HG03159 (cell line): ENCODE results near the gene MDH2.
A peak's percentile ranks its signal among the peaks of the same experiment; 100 is the strongest.
"Not testable (repeated sequence)": the region's sequence is repeated elsewhere in the genome, so short reads cannot be mapped to it uniquely, and the experiment has no call there.

ENCODE experiments used
- ATAC-seq: cut with Tn5 transposase; IDR thresholded peaks from one replicate; pipeline ENCODE4 v1.9.1; 2021; ENCODE audit warnings: mild to moderate bottlenecking, moderate library complexity; ENCODE audit not compliant: unreplicated experiment

Gene MDH2

GRCh38 chr7:76047811-76048667 lies at the start of gene MDH2, which contains the start of gene STYXL1:
Gene MDH2 (plus strand): TSS chr7:76048106. CDS start chr7:76048161, 55 bp downstream.
Gene STYXL1 (minus strand): TSS chr7:76048000. CDS start chr7:76030523, 17,477 bp downstream.
- peak; percentile 93 for ATAC-seq

GRCh38 chr7:76000566-76000965 lies 47.3 kb upstream of the MDH2 start:
- no peak for ATAC-seq

DNA sequence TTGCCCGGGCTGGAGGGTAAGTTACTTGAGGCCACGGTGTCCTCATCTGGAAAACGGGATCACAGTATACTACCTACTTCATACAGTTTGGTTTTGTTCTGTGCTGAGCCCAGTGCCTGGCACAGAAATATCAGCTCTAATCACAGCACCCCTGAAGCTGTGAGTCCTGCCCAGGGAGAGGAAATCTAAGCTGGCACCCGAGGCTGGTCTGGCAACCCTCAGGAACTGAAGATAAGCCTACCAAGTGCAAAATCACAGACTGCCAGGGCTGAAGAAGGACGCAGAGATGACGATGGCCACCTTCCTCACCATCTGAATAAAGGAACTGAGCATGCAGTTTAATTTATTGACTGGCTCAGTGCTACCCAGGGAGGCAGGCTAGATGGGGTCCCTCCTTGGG lies 45.8 kb upstream of the MDH2 start:
- ATAC-seq, result no peak

GRCh38 chr7:76002822-76003221 lies 45.1 kb upstream of the MDH2 start:
- ATAC-seq, result no peak

GRCh38 chr7:76003351-76003750 lies 44.6 kb upstream of the MDH2 start:
- no peak for ATAC-seq

DNA sequence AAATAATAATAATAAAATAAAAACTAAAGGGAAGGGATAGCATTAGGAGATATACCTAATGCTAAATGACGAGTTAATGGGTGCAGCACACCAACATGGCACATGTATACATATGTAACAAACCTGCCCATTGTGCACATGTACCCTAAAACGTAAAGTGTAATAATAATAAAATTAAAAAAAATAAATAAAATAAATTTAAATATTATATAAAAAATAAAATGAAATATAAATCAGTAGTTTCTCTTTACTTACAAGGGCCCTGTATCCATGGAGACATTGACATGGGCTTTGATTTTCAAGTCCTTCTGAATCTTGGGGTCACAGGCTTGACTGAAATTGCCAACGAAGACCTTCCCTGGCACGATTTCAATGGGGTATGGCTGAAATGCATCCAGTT lies 42.9 kb upstream of the MDH2 start:
- ATAC-seq, result not testable (repeated sequence)

DNA sequence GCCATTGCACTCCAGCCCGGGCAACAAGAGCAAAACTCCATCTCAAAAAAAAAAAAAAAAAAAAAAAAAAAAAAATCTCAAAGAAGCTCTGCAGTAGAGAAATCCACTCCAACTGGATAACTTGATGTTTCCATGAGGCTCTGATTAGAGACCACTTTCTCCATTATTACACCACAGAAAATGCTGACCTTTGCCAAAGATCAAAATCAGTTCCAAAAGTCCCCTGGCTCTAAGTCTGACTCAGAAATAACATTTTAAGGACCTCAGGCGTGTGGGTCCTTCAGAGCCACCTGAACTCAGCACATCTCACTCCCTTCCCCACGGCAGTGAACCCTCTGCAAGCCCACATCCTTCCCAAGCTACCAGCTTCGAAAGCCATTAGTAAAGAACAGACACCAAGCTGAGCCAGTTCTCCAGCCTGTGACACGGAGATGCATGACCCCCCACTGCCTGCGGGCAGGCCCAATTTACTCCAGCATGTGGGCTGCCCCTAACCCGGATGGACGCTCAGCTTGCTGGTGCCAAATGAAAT lies 39.7 kb upstream of the MDH2 start:
- ATAC-seq, result no peak

GRCh38 chr7:76009672-76010600 lies 38.0 kb upstream of the MDH2 start:
- ATAC-seq, result no peak

DNA sequence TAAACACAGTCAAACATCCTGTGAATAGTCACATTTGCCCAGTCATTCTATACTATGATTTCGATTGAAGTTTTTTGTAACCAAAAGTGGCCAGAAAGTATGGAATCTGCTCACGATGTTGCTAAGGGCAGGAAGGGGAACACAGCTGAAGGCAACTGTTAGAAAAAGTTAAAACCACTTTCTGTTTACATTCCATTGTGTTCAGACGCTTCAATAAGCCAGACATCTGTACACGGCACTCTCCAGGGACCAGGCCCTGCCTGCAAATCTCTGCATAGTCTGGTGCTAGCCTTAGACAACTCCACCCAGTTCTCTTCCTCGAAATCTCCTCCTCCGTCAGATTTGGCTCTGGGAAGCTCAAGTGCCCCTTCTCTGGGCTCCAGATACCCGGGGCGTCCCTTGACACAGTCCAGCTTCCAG lies 36.5 kb upstream of the MDH2 start:
- ATAC-seq, result no peak

DNA sequence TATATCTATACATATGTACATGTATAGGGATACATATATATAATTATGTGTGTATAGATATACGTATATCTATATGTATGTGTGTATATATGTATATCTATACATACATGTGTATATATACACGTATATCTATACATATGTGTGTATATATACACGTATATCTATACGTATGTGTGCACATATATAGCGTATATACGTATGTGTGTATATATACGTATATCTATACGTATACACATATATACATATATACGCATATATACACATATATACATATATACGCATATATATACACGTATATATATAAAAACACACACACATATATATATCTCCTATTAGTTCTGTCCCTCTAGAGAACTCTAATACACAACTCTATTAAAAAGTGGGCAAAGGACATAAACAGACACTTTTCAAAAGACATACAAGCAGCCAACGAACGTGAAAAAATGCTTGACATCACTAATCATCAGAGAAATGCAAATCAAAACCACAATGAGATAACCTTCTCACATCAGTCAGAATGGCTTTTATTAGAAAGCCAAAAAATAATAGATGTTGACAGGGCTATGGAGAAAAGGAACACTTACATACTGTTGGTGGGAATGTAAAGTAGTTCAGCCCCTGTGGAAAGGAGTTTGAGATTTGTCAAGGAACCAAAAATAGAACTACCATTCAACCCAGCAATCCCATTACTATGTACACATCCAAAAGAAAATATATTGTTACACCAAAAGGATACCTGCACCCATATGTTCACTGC lies 31.5 kb upstream of the MDH2 start:
- ATAC-seq, result no peak

GRCh38 chr7:76018520-76018919 lies 29.4 kb upstream of the MDH2 start:
- ATAC-seq, result not testable (repeated sequence)

GRCh38 chr7:76020031-76020714 lies 27.7 kb upstream of the MDH2 start:
- no peak for ATAC-seq

- no peak for ATAC-seq
These were observed 25.7 kb upstream of the MDH2 start for GRCh38 chr7:76022026-76022780.

GRCh38 chr7:76023002-76023401 lies 24.9 kb upstream of the MDH2 start:
- no peak for ATAC-seq

DNA sequence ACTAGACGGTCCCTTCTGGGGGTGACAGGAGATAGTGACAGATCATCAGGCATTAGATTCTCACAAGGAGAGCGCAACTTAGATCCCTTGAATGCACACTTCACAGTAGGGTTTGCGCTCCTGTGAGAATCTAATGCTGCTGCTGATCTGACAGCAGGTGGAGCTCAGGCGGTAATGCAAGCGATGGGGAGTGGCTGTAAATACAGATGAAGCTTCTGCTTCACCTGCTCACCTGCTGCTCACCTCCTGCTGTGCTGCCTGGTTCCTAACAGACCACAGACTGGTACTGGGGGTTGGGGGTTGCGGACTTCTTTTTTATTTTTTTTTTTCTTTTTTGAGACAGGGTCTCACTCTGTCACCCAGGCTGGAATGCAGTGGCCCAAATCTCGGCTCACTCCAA lies 18.2 kb upstream of the MDH2 start:
- not testable (repeated sequence) for ATAC-seq

DNA sequence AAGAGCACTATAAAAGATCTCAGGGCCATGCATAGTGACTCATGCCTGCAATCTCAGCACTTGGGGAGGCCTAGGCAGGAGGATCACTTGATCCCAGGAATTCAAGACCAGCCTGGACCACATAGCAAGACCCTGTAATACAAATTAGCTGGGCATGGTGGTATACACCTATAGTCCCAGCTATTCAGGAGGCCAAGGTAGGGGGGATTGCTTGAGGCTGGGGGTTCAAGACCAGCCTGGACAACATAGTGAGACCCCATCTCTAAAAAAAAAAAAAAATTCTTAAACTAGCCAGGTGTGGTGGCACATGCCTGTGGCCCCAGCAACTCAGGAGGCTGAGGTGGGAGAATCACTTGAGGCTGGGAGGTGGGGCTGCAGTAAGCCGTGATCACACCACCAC lies 15.9 kb upstream of the MDH2 start:
- ATAC-seq, result no peak

DNA sequence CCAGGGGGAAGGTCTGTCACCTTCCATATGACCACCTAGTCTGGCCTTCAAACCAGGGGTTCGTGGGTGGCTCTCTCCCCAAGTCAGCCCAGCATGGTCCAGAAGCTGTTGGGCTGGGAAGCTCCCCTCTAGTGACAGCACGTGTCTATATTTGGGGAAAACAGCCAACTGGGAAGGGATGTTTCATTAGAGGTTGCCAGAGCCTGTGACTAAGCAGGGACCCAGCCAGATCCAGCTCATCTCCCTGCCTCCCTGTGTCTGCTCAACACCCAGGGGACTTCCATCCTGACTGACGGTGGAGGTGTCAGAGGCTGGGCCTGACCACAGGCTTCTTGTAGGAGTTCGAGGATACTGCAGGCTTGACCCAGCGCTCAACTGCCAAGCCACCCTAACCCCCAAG lies 10.6 kb upstream of the MDH2 start:
- ATAC-seq, result no peak

GRCh38 chr7:76040126-76040525 lies 7.8 kb upstream of the MDH2 start:
- ATAC-seq, result no peak

GRCh38 chr7:76044375-76044865 lies 3.5 kb upstream of the MDH2 start:
- ATAC-seq, result no peak
